Neural progenitor cell (in vitro differentiated cells): ENCODE results near the gene OR5B21.

Experiments
- CTCF ChIP-seq: fragments of 200-600 bp; sonication (generic); IDR thresholded peaks from 2 replicates; pipeline ENCODE4 v1.5.1; 2017; ENCODE audit warnings: antibody characterized with exemption, mild to moderate bottlenecking
- EZH2 ChIP-seq: fragments of 200-600 bp; sonication (generic); IDR thresholded peaks from 2 replicates; pipeline ENCODE4 v1.6.1; 2017; ENCODE audit warnings: antibody characterized with exemption, mild to moderate bottlenecking, moderate library complexity
- EZH2phosphoT487 ChIP-seq: fragments of 200-600 bp; sonication (generic); IDR thresholded peaks from 2 replicates; pipeline ENCODE4 v1.6.1; 2017; ENCODE audit warnings: antibody characterized with exemption

DNA sequence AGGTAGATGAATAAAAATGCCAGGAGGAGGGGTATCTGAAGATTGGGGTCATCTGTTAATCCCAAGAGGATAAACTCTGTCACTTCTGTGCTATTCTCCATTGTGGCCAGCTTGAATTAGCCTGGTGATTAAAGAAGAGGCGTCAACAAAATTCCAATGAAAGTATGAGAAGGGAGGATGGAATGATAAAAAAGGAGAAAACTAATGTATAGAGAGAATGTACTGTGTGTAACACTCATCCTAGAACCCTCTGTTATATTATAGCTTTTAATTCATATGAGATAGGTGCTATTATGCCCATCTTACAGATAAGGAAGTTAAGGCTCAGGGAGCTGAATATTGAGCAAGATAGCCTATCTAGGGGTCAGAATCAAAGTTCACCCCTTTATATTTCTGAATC lies at the start of gene OR5B21:
- TF ChIP-seq CTCF (no peak), EZH2 (no peak), EZH2phosphoT487 (no peak)
